GM12878 (cell line): ENCODE data around the gene PKM. TPM values are rescaled to one million over a fixed set of nuclear protein-coding genes. Genes with fewer than 3 reads are reported as not detected.

Source experiments
- BHLHE40 ChIP-seq, 2 experiments: fragments of 450-650 bp in 1 of 2; IDR thresholded peaks; 2 replicates each; pipeline ENCODE4 v1.6.1; 2011 to 2017; ENCODE audit warnings: low read depth in 2 of 2, borderline replicate concordance in 1 of 2, improper control_type of control experiment in 1 of 2, low read length in 1 of 2, mild to moderate bottlenecking in 1 of 2
- BMI1 ChIP-seq: fragments of 450-650 bp; IDR thresholded peaks from 2 replicates; pipeline ENCODE4 v1.6.1; 2016; ENCODE audit warnings: mild to moderate bottlenecking, moderate library complexity, borderline replicate concordance
- CREB1 ChIP-seq: IDR thresholded peaks from 2 replicates; pipeline ENCODE4 v1.6.1; 2012; ENCODE audit warnings: low read depth, mild to moderate bottlenecking, inconsistent platforms
- HDGF ChIP-seq: fragments of 450-650 bp; IDR thresholded peaks from 2 replicates; pipeline ENCODE4 v1.6.1; 2016; ENCODE audit warnings: antibody characterized with exemption
- IRF4 ChIP-seq: IDR thresholded peaks from 2 replicates; pipeline ENCODE4 v1.6.1; 2011; ENCODE audit warnings: low read depth, low read length
- JUNB ChIP-seq: IDR thresholded peaks from 2 replicates; pipeline ENCODE4 v1.6.1; 2016; ENCODE audit warnings: antibody characterized with exemption, mild to moderate bottlenecking
- KLF5 ChIP-seq: fragments of 450-650 bp; IDR thresholded peaks from 2 replicates; pipeline ENCODE4 v1.6.1; 2014; ENCODE audit warnings: mild to moderate bottlenecking; ENCODE audit not compliant: partially characterized antibody
- LARP7 ChIP-seq: fragments of 450-650 bp; IDR thresholded peaks from 2 replicates; pipeline ENCODE4 v1.6.1; 2017; ENCODE audit warnings: mild to moderate bottlenecking
- MAX ChIP-seq: IDR thresholded peaks from 2 replicates; pipeline ENCODE4 v1.6.1; 2012; ENCODE audit warnings: low read depth, low read length, improper control_type of control experiment
- NKRF ChIP-seq: fragments of 450-650 bp; conservative IDR thresholded peaks from 2 replicates; pipeline ENCODE4 v1.6.1; 2017; ENCODE audit warnings: mild to moderate bottlenecking, moderate library complexity
- NR2C1 ChIP-seq: fragments of 450-650 bp; IDR thresholded peaks from 2 replicates; pipeline ENCODE4 v1.6.1; 2017; ENCODE audit warnings: antibody characterized with exemption, mild to moderate bottlenecking, moderate library complexity
- PAX8 ChIP-seq: fragments of 450-650 bp; IDR thresholded peaks from 2 replicates; pipeline ENCODE4 v1.6.1; 2017; ENCODE audit warnings: mild to moderate bottlenecking, moderate library complexity
- RAD51 ChIP-seq: fragments of 450-650 bp; IDR thresholded peaks from 2 replicates; pipeline ENCODE4 v1.6.1; 2016; ENCODE audit warnings: moderate library complexity, mild to moderate bottlenecking, inconsistent platforms
- RCOR1 ChIP-seq: conservative IDR thresholded peaks from 2 replicates; pipeline ENCODE4 v1.6.1; 2012; ENCODE audit warnings: low read depth, low read length, improper control_type of control experiment
- RFX5 ChIP-seq: IDR thresholded peaks from 2 replicates; pipeline ENCODE4 v1.6.1; 2011; ENCODE audit warnings: low read depth, low read length, improper control_type of control experiment
- RUNX3 ChIP-seq: IDR thresholded peaks from 2 replicates; pipeline ENCODE4 v1.6.1; 2012; ENCODE audit warnings: low read length, inconsistent platforms
- SMAD1 ChIP-seq: fragments of 450-650 bp; IDR thresholded peaks from 2 replicates; pipeline ENCODE4 v1.6.1; 2018; ENCODE audit warnings: mild to moderate bottlenecking, low read depth; ENCODE audit not compliant: partially characterized antibody
- SMC3 ChIP-seq: IDR thresholded peaks from 2 replicates; pipeline ENCODE4 v1.6.1; 2011; ENCODE audit warnings: low read length, improper control_type of control experiment, borderline replicate concordance
- SREBF2 ChIP-seq: IDR thresholded peaks from 2 replicates; pipeline ENCODE4 v1.6.1; 2012; ENCODE audit warnings: mild to moderate bottlenecking, low read length
- SUPT20H ChIP-seq: IDR thresholded peaks from 2 replicates; pipeline ENCODE4 v1.6.1; 2011; ENCODE audit warnings: low read depth, mild to moderate bottlenecking, low read length, moderate library complexity, borderline replicate concordance; ENCODE audit not compliant: control insufficient read depth
- TCF12 ChIP-seq: IDR thresholded peaks from 2 replicates; pipeline ENCODE4 v1.6.1; 2011; ENCODE audit warnings: low read depth, mild to moderate bottlenecking, low read length
- ZBTB33 ChIP-seq: fragments of 450-650 bp; IDR thresholded peaks from 2 replicates; pipeline ENCODE4 v1.6.1; 2017; ENCODE audit warnings: mild to moderate bottlenecking
- ZNF274 ChIP-seq: IDR thresholded peaks from one replicate; pipeline ENCODE4 v1.8.0; 2011; ENCODE audit not compliant: insufficient read length, insufficient read depth
- polyA plus RNA-seq, 11 experiments: library from polyadenylated mRNA; depleted of rRNA in 4 of 11; unstranded in 6 of 11; stranded (reverse) in 5 of 11; fragments of >200 nt; fragmentation: Nextera tagmentation in 4 of 11; fragmentation: Illumina TruSeq in 1 of 11; extraction: Ambion mirVana in 4 of 11; extraction: Trizol in 1 of 11; gene quantifications; 1 replicate in 1 of 11; 2 replicates in 10 of 11; pipeline versions ENCODE4 v1.2.1 to v1.2.3, GENCODE V29; 2011 to 2016; ENCODE audit warnings: inconsistent platforms in 2 of 11, missing spikeins in 2 of 11, low read depth in 1 of 11
- total RNA-seq, 4 experiments: library from RNA; depleted of rRNA in 3 of 4; stranded (reverse); fragments of >200 nt in 3 of 4; fragmentation: Illumina TruSeq in 1 of 4; extraction: Trizol in 1 of 4; gene quantifications; 2 replicates each; pipeline versions ENCODE4 v1.2.1 to v1.2.3, GENCODE V29; 2013 to 2021
- TF ChIP-seq, protein P1 (sequence below): fragments of 450-650 bp; IDR thresholded peaks from 2 replicates; pipeline ENCODE4 v1.6.1; 2017; ENCODE audit warnings: mild to moderate bottlenecking, moderate library complexity

The PKM gene
- total and polyA plus RNA-seq, 10 of the 15 experiments (the other 5 are each of a cell fraction or from before 2014, with no cell fraction given): 491 to 2,011 (median 1,433) TPM

GRCh38 chr15:72272213-72272996 lies 41.4 kb upstream of the PKM start, which contains the start of gene PARP6 (continued):
- TF ChIP-seq NKRF: peak; percentile 75
- peak; percentile 83; the same call in 1 of the 2 replicates for TF ChIP-seq CREB1
- no peak for TF ChIP-seq IRF4
- TF ChIP-seq LARP7: peak; percentile 87; the same call in 1 of the 2 replicates
- TF ChIP-seq SUPT20H: no peak
- no peak for TF ChIP-seq ZBTB33
- TF ChIP-seq RCOR1: no peak
- TF ChIP-seq NR2C1: peak; percentile 75
- TF ChIP-seq SMAD1: no peak
- TF ChIP-seq HDGF: peak; percentile 95
- no peak; the same call in 1 of the 2 replicates for TF ChIP-seq TCF12
- peak; percentile 78 to 98; a peak in 3 of 4 replicates for TF ChIP-seq BHLHE40 (IDR thresholded peaks at IDR 0.05; ENCODE audit: borderline replicate concordance in 1 of 2, low read depth in 2 of 2, low read length in 1 of 2)
- TF ChIP-seq RFX5: no peak
- TF ChIP-seq MAX: peak; percentile 92
- no peak for TF ChIP-seq KLF5
- peak; percentile 72 for TF ChIP-seq RAD51
- TF ChIP-seq ZNF274: no peak
- TF ChIP-seq RUNX3: peak; percentile 26
- TF ChIP-seq, protein P1, sequence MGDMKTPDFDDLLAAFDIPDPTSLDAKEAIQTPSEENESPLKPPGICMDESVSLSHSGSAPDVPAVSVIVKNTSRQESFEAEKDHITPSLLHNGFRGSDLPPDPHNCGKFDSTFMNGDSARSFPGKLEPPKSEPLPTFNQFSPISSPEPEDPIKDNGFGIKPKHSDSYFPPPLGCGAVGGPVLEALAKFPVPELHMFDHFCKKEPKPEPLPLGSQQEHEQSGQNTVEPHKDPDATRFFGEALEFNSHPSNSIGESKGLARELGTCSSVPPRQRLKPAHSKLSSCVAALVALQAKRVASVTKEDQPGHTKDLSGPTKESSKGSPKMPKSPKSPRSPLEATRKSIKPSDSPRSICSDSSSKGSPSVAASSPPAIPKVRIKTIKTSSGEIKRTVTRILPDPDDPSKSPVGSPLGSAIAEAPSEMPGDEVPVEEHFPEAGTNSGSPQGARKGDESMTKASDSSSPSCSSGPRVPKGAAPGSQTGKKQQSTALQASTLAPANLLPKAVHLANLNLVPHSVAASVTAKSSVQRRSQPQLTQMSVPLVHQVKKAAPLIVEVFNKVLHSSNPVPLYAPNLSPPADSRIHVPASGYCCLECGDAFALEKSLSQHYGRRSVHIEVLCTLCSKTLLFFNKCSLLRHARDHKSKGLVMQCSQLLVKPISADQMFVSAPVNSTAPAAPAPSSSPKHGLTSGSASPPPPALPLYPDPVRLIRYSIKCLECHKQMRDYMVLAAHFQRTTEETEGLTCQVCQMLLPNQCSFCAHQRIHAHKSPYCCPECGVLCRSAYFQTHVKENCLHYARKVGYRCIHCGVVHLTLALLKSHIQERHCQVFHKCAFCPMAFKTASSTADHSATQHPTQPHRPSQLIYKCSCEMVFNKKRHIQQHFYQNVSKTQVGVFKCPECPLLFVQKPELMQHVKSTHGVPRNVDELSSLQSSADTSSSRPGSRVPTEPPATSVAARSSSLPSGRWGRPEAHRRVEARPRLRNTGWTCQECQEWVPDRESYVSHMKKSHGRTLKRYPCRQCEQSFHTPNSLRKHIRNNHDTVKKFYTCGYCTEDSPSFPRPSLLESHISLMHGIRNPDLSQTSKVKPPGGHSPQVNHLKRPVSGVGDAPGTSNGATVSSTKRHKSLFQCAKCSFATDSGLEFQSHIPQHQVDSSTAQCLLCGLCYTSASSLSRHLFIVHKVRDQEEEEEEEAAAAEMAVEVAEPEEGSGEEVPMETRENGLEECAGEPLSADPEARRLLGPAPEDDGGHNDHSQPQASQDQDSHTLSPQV: no peak
- no peak for TF ChIP-seq SREBF2
- no peak for TF ChIP-seq BMI1
- no peak for TF ChIP-seq PAX8
- no peak for TF ChIP-seq JUNB
- TF ChIP-seq SMC3: no peak
